Adipocyte (in vitro differentiated cells): ENCODE measurements around the gene SAP25.
A peak's percentile ranks its signal among the peaks of the same experiment; 100 is the strongest.
"Not testable (repeated sequence)": the region's sequence is repeated elsewhere in the genome, so short reads cannot be mapped to it uniquely, and the experiment has no call there.

Source experiments
- DNase-seq: peaks from one replicate; pipeline ENCODE4 v3.0.0-alpha.2; 2015; ENCODE audit warnings: low read depth
- H3K27me3 ChIP-seq: replicated peaks from 2 replicates; pipeline ENCODE4 v1.7.0; 2013; ENCODE audit warnings: mild to moderate bottlenecking, low read length, moderate library complexity; ENCODE audit not compliant: control insufficient read depth, insufficient read depth
- H3K36me3 ChIP-seq: 2 replicates; pipeline ENCODE4 v1.7.0; 2013; ENCODE audit warnings: low read length, mild to moderate bottlenecking, moderate library complexity; ENCODE audit not compliant: control insufficient read depth, insufficient read depth, severe bottlenecking
- H3K4me1 ChIP-seq: 2 replicates; pipeline ENCODE4 v1.7.0; 2013; ENCODE audit warnings: mild to moderate bottlenecking, low read length, moderate library complexity; ENCODE audit not compliant: control insufficient read depth, insufficient read depth
- H3K4me3 ChIP-seq: 2 replicates; pipeline ENCODE4 v1.7.0; 2013; ENCODE audit warnings: mild to moderate bottlenecking, low read length, moderate library complexity
- H3K9ac ChIP-seq: 2 replicates; pipeline ENCODE4 v1.7.0; 2013; ENCODE audit warnings: mild to moderate bottlenecking, low read length, moderate library complexity
- H3K9me3 ChIP-seq: 2 replicates; pipeline ENCODE4 v1.7.0; 2013; ENCODE audit warnings: mild to moderate bottlenecking, low read length, moderate library complexity; ENCODE audit not compliant: control insufficient read depth

The SAP25 gene

DNA sequence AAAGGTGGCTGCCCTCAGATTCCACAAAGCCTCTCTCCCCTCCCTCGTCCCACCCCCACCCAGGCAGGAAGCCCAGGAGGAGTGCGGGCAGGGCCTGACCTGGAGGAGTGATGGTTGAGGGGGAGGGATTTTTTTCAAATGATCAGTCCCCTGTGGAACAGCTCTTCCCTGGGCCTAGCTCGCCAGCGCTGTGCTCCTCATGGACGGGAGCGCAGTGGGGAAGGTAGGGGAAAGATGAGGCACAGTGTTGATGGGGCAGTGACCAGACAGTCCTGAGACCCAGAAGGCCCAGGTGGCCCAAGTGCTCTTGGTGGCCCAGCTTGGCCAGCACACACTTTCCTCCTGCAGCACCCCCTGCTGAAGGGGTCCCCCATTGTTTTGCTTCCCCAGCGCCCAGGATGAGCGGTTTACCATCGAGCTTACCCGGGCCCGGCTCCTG lies 8.5 kb downstream of the SAP25 start:
- peaks cover 3% of the 10 kb centered on the region for H3K36me3 ChIP-seq
- H3K4me3 ChIP-seq, result no peak overlapping the region
- H3K9me3 ChIP-seq, result no peaks in the 10 kb centered on the region
- H3K9ac ChIP-seq, result no peak overlapping the region
- no peaks in the 10 kb centered on the region for H3K27me3 ChIP-seq
- no peak for DNase-seq
- H3K4me1 ChIP-seq, result peaks cover 15% of the 10 kb centered on the region

DNA sequence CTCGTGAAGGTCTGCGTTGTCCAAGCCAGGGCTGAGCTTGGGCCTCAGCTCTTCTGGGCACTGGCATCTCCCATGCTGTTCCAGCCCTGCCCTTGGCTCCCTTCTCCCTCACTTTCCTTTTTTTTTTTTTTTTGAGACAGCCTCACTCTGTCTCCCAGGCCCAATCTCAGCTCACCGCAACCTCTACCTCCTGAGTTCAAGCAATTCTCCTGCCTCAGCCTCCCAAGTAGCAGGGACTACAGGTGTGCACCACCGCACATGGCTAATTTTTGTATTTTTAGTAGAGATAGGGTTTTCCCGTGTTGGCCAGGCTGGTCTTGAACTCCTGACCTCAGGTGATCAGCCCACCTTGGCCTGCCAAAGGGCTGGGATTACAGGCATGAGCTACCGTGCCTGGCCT lies 9.3 kb downstream of the SAP25 start:
- H3K36me3 ChIP-seq, DNase-seq: not testable (repeated sequence)

DNA sequence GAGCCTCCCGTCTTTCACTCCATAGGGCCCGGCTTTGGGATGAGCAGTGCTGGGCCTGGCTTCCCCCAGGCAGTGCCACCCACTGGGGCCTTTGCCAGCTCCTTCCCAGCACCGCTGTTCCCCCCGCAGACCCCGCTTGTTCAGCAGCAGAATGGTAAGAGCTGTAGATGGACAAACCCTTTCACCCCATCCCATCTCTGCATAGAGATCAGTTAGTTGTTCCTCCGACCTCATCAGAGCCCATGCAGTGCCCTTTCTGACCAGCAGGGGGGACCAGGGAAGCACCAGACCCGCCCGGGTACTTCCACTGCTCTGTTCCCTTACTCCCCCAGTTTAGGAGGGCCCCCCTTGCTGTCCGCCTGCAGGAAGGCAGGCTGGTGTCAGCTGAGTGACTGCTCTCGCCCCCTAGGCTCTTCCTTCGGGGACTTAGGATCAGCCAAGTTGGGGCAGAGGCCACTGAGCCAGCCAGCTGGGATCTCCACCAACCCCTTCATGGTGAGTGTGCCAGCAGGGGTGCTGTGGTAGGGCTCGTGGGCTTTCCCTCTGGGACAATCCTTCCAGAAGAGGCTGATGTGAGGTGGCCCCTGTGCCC lies 9.8 kb downstream of the SAP25 start:
- H3K9ac ChIP-seq, result no peak overlapping the region
- DNase-seq, result peak; percentile 90
- no peaks in the 10 kb centered on the region for H3K27me3 ChIP-seq

More for the DNA sequence above, 9.3 kb downstream of the SAP25 start:
- not testable (repeated sequence) for H3K4me3 ChIP-seq, H3K27me3 ChIP-seq, H3K9ac ChIP-seq, H3K9me3 ChIP-seq
- H3K4me1 ChIP-seq, result peaks cover 11% of the 10 kb centered on the region

DNA sequence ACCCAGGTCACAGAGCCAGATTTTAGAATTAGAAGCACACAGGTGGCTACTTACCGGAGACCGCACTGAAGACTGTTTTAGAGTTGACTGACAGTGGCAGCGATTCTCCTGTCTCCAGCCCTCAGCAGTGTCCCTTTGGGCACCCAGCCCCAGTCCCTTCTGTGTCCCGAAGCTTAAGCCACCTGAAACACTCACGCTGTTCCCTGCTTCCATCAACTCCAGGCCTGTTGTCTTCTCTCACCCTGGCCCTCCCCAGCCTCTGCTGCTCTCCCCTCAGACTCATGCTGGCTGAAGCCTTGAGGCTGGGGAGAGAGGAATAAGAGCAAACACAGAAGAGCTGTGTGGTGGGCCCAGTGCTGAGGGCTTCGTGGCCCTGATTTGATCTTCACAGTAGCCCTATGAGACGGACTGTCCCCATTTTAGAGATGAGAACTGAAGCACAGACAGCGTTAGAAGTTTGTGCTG lies 10.6 kb downstream of the SAP25 start:
- Histone ChIP-seq H3K4me1 (peaks cover 18% of the 10 kb centered on the region), H3K36me3 (peaks cover 3% of the 10 kb centered on the region), H3K4me3 (no peak overlapping the region), H3K9ac (no peak overlapping the region), H3K27me3 (no peaks in the 10 kb centered on the region), H3K9me3 (no peaks in the 10 kb centered on the region)
- no peak for DNase-seq

More for the DNA sequence above, 9.8 kb downstream of the SAP25 start:
- Histone ChIP-seq H3K4me1 (peaks cover 14% of the 10 kb centered on the region), H3K4me3 (no peak overlapping the region), H3K36me3 (peaks cover 3% of the 10 kb centered on the region), H3K9me3 (no peaks in the 10 kb centered on the region)

DNA sequence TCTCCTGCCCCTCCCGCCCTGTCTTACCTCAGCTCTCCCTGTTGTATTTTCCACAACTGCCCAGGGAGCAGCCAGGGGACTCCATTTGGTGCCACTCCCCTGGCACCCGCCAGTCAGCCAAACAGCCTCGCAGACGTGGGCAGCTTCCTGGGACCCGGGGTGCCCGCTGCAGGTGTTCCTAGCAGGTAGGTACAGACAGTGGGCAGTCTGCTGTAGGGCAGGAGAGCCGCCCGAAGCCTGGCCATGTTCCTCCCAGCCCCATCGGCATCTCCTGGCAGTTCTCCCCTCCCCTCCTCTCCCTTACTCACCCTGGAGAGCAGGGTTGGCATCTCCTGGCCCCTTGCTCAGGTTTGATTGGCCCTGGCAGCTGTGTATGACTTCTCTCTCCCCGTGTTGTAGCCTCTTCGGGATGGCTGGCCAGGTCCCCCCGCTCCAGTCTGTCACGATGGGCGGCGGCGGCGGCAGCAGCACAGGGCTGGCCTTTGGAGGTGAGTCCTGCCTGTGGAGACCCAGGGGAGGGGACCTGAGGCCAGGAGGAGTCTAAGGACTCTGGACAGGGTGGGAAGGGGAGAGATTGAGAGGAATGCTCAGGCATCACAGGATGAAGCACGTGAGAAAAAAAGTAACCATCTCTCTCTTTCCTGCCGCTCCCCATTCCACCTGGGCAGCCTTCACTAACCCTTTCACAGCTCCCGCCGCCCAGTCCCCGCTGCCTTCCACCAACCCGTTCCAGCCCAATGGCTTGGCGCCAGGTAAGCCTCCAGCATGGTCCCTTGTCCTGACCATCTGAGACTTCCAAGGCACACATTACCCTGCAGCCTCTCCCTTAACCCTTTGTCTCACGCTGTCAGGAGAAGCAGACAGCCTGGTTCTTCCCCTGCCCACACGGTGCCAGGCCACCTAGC lies 11.3 kb downstream of the SAP25 start:
- Histone ChIP-seq H3K9ac (no peak overlapping the region), H3K4me1 (peaks cover 18% of the 10 kb centered on the region), H3K4me3 (no peak overlapping the region), H3K9me3 (no peaks in the 10 kb centered on the region), H3K36me3 (peaks cover 3% of the 10 kb centered on the region), H3K27me3 (no peaks in the 10 kb centered on the region)
- DNase-seq, result no peak

DNA sequence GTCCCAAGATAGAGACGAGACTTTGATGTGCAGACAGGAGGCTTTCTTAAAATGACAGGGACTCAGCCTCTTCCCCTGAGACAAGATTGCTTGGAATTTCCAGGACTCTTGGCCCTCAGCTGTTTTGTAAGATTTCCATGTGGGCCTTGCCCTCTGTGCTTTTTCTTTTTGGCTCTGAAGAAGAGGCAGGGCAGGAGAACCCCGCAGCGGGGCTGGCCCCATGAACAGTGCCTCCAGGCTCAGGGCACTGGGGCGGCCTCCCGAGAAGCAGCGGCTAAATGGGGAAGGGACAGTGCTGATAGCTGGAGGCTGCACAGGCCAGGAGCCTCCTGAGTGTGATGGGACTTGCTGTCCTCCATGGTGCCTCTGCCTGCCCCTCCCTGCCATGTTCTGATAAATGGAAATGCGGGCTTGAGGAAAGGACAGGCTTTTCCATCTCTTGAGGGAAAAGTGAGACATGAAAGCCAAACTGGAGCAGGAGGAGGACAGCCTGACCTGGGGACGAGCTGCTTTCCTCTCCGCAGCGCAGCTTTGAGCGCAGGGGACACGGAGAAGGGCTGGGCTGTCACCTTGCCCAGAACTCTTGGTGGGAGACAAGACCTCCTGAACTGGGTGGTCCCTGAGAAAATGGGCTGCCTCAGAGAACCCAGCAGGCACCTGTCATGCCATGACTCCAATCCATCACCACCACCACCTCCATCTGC lies 12.1 kb downstream of the SAP25 start:
- Histone ChIP-seq H3K36me3 (peaks cover 3% of the 10 kb centered on the region), H3K9me3 (no peaks in the 10 kb centered on the region), H3K4me1 (peaks cover 23% of the 10 kb centered on the region), H3K4me3 (no peak overlapping the region), H3K27me3 (no peaks in the 10 kb centered on the region), H3K9ac (no peak overlapping the region)
- DNase-seq, result no peak

DNA sequence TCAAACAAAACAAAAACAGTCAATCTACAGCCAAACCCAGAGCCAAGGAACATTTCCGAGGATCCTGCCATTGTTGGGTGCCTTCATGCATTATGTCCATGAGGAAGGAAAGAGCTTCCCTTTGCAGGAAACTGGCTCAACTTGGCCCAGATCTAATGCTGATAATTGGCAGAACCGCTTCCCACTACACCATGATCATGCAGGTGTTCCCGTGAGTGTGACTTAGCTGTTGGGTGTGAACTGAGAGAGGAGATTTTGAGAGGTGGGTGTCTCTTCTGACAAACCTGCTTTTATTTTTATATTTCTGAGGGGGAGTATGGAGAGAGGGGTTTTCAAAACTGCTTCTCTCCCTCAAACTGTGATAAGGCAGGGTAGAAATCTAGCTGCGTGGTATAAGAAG lies 14.6 kb downstream of the SAP25 start:
- H3K9ac ChIP-seq, result no peak overlapping the region
- DNase-seq, result no peak
- H3K4me3 ChIP-seq, result no peak overlapping the region
- H3K9me3 ChIP-seq, result no peaks in the 10 kb centered on the region
- peaks cover 3% of the 10 kb centered on the region for H3K36me3 ChIP-seq
- peaks cover 40% of the 10 kb centered on the region for H3K4me1 ChIP-seq
- no peaks in the 10 kb centered on the region for H3K27me3 ChIP-seq

DNA sequence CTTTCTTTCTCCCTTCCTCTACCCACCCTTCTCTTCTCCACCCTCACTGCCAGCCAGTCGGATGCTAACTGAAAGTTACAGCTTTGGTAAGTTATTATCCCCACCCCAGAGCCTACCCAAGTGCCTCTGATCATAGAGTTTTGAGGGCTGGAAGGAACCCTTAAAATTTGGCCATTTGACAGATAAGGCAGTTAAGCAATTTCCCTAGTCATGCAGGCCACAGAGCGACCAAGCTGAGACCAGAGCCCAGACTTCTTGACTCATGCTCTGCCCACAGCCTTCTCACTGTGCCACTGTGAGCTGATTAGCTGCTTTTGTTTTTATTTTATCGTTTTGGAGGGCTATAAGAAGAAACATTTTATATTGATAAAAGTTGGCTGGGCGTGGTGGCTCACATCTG lies 17.2 kb downstream of the SAP25 start:
- peak overlapping the region; percentile 20 for H3K4me3 ChIP-seq
- peaks cover 16% of the 10 kb centered on the region for H3K36me3 ChIP-seq
- DNase-seq, result peak; percentile 78
- peaks cover 35% of the 10 kb centered on the region for H3K4me1 ChIP-seq
- H3K9me3 ChIP-seq, result no peaks in the 10 kb centered on the region
- no peaks in the 10 kb centered on the region for H3K27me3 ChIP-seq
- H3K9ac ChIP-seq, result peak overlapping the region; percentile 60

DNA sequence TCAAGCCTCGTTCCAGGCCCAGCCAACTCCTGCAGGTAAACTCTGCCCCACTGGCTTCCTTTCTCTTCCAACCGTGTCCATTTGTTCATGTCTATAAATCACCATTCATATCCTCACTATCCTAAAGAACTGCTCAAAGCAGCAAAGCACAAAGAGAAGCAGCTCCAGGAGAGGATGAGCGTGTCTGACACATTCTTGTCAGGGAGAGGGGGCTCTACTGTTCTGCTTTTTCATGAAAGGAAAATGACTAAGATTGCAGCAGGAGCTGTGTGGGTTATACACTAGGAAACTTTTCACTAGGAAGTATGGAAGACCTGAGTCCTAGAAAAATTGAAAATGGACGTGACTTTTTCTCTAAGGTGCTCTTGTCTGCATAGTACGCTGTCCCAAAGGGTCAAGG lies 18.0 kb downstream of the SAP25 start:
- Histone ChIP-seq H3K4me1 (peaks cover 33% of the 10 kb centered on the region), H3K9me3 (no peaks in the 10 kb centered on the region), H3K4me3 (no peak overlapping the region), H3K9ac (no peak overlapping the region), H3K36me3 (peaks cover 16% of the 10 kb centered on the region), H3K27me3 (no peaks in the 10 kb centered on the region)
- no peak for DNase-seq

DNA sequence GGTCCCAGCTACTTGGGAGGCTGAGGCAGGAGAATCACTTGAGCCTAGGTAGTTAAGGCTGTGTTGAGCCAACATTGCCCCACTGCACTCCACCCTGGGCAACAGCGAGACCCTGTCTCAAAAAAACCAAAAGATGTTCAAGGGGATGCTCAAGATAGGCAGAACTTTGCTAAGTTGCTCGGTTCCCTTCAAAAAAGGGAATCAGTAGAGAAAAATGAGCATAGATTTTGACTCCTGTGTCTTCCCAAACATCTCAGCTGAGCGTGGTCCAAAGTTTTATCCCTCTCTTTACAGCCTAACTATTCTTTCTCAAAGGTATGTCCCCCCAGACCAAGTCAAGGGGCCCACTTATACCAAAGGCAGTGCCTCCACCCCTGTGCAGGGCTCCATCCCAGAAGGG lies 20.7 kb downstream of the SAP25 start:
- Histone ChIP-seq H3K4me1 (peaks cover 25% of the 10 kb centered on the region), H3K36me3 (peaks cover 25% of the 10 kb centered on the region), H3K9ac (no peak overlapping the region), H3K27me3 (no peaks in the 10 kb centered on the region), H3K9me3 (no peaks in the 10 kb centered on the region), H3K4me3 (no peak overlapping the region)
- DNase-seq, result no peak

DNA sequence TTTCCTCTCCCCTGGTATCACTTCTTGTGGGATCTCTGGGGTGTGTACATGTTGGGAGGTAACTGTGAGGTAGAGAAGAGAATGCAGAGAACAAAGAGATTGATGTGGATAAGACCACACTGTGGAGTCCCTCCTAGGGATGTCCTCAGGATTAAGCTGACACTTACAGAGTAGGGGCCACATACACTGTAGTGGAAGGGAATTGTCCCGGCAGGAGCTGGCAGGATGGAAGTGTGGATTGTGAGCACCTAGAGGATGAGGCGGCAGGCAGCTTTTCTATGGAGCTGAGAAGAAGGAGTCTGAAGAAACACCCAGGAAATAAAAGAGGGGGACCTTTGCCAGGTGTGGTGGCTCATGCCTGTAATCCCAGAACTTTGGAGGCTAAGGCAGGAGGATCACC lies 21.2 kb downstream of the SAP25 start:
- DNase-seq, result no peak
- Histone ChIP-seq H3K27me3 (no peaks in the 10 kb centered on the region), H3K36me3 (peaks cover 25% of the 10 kb centered on the region)

More for the DNA sequence above, 21.2 kb downstream of the SAP25 start:
- Histone ChIP-seq H3K4me3 (no peak overlapping the region), H3K9me3 (no peaks in the 10 kb centered on the region), H3K4me1 (peaks cover 30% of the 10 kb centered on the region), H3K9ac (no peak overlapping the region)
